ENCODE data around the gene PI4KB. TPM values are rescaled to one million over a fixed set of nuclear protein-coding genes. Genes with fewer than 3 reads are reported as not detected.

Gene PI4KB
- total RNA-seq, 1 donor from 2014 or later, result 65.0 TPM

DNA sequence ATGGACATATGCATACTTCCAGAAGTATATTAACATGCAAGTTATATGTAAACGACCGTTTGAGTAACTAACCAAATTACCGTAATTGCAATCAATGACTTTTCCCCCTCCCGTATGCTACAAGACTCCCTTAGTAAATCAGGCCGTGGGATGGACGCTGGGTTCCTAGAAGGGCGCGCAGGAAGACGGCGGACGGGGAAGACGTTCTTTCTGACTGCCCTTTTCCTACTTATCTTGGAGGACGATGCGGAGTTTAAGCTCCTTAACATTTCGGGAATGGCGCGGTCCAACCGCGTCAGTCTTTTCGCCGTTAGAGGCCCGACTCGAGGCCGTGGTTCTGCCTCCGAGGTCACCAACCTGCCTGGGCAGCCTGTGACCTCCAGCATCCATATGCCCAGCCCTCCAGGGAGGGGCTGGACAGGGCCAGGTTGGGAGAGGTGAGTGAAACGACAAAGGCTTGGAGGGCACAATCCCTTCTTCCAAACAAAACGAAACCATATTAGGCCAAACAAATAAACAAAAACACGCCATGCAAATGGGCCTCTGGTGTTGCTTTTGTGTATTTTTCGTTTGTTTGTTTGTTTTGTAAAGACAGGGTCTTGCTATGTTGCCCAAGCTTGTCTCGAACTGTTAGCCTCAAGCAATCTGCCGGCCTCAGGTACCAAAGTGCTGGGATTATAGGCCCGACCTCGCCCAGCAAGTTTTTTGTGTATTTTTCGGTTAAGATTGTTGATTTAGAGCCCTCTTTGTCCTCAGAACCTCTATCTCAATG lies 873 bp upstream of the PI4KB start:
- Histone ChIP-seq H3K36me3 (peaks cover 28% of the 10 kb centered on the region), H3K27ac (peak overlapping the region; percentile 97), H3K9me3 (no peaks in the 10 kb centered on the region), H3K4me1 (peaks cover 37% of the 10 kb centered on the region), H3K27me3 (no peaks in the 10 kb centered on the region), H3K4me3 (peak overlapping the region; percentile 93)
- intact Hi-C loops (cut with DNase I), result no loop called here
- TF ChIP-seq, protein P1, sequence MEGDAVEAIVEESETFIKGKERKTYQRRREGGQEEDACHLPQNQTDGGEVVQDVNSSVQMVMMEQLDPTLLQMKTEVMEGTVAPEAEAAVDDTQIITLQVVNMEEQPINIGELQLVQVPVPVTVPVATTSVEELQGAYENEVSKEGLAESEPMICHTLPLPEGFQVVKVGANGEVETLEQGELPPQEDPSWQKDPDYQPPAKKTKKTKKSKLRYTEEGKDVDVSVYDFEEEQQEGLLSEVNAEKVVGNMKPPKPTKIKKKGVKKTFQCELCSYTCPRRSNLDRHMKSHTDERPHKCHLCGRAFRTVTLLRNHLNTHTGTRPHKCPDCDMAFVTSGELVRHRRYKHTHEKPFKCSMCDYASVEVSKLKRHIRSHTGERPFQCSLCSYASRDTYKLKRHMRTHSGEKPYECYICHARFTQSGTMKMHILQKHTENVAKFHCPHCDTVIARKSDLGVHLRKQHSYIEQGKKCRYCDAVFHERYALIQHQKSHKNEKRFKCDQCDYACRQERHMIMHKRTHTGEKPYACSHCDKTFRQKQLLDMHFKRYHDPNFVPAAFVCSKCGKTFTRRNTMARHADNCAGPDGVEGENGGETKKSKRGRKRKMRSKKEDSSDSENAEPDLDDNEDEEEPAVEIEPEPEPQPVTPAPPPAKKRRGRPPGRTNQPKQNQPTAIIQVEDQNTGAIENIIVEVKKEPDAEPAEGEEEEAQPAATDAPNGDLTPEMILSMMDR (IDR thresholded peaks at IDR 0.05), result no peak
- ATAC-seq (peak; percentile 3), DNase-seq (peak; percentile 69)

DNA sequence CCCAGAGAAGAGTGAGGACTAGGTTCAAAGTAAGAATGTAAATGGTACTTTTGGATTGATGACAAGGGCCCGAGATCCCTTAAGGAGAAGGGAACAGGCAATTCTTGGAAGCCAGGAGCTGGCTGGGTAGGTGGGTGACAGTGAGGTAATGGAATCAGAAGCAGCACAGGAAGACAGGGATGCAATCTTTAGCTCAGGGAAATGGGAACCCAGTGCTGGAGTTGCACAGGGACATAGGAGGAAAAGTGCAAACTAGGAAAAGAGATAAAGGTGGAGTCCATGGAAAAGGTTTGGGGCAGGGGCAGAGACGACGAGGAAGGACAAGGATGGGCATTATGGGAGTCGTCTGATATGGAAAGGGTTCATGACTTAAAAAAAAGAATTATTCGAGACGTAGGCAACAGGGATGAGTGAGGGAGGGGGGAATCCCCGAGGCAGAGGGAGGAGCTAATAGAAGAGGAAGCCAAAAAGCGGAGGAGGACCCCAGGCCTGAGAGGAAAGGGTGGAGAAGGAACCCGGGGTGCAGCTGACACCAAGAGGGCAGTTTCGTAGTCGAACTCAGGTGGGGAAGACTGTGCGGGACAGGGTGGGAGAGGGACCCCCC lies 495 bp downstream of the PI4KB start:
- TF ChIP-seq, protein P1 (IDR thresholded peaks at IDR 0.05), result no peak
- H3K27ac ChIP-seq, result peak overlapping the region; percentile 97
- no peaks in the 10 kb centered on the region for H3K27me3 ChIP-seq
- DNase-seq, result peak; percentile 75
- peak; percentile 83 for ATAC-seq
- peaks cover 37% of the 10 kb centered on the region for H3K4me1 ChIP-seq
- peak overlapping the region; percentile 93 for H3K4me3 ChIP-seq
- H3K36me3 ChIP-seq, result peaks cover 38% of the 10 kb centered on the region
- intact Hi-C loops (cut with DNase I), result no loop called here
- H3K9me3 ChIP-seq, result no peaks in the 10 kb centered on the region

DNA sequence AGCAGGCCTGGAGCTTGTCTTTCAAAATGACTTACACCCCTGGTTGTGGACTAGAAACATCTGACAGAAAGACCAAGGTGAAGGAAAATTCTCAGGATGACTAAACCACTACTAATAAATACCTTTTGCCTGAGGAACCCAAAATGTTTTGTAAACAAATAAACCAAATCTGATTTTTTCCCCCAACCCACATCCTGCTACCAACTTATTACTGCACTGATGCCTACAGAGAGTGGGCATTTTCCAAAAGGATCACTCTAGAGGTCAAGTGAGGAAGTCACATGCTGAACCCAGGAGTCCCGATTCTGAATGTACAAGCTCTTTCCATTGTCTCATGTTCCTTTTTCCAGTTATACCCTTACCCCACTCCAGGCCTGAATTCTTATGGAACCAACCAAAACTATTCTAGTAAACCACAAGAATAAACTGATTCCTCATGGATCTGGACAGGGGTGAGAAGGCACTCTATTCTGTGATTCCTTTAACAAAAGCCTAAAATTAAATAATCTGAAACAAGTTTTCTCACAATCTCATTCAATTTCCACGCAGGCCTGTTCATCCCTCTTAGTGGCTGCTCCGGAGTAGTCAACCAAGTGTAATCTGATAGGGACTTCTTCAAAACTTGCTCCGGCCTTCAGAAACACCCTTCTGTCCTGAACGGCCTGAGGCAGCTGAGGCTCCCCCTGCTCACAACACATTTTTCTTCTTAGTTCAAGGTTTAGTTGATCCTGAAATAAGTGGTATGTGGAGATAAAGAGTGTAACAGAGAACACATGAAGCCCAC lies 1.4 kb downstream of the PI4KB start:
- Histone ChIP-seq H3K4me3 (peak overlapping the region; percentile 93), H3K9me3 (no peaks in the 10 kb centered on the region), H3K4me1 (peaks cover 37% of the 10 kb centered on the region), H3K27ac (peak overlapping the region; percentile 97), H3K27me3 (no peaks in the 10 kb centered on the region), H3K36me3 (peaks cover 44% of the 10 kb centered on the region)
- ATAC-seq (no peak), DNase-seq (no peak)
- TF ChIP-seq, protein P1 (IDR thresholded peaks at IDR 0.05), result no peak
- intact Hi-C loops (cut with DNase I), result no loop called here

DNA sequence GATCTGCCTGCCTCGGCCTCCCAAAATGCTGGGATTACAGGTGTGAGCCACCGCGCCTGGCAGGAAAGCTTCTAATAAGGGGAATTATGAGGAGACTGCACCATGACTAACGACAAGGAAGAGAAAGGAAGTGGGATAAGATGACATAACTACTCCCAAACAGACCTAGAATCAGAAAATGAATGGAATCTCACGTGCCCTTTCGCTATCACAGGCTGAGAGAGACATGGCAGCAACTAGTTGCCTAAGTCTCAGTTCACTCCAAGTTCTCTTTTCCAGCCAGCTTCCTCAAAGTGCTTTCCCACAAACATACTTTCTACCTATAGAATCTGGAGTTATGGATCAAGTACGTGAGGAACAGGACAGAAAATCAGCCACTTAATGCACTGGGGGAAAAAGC lies 2.0 kb downstream of the PI4KB start:
- ATAC-seq, result no peak
- H3K9me3 ChIP-seq, result no peaks in the 10 kb centered on the region
- no peak overlapping the region for H3K27ac ChIP-seq

DNA sequence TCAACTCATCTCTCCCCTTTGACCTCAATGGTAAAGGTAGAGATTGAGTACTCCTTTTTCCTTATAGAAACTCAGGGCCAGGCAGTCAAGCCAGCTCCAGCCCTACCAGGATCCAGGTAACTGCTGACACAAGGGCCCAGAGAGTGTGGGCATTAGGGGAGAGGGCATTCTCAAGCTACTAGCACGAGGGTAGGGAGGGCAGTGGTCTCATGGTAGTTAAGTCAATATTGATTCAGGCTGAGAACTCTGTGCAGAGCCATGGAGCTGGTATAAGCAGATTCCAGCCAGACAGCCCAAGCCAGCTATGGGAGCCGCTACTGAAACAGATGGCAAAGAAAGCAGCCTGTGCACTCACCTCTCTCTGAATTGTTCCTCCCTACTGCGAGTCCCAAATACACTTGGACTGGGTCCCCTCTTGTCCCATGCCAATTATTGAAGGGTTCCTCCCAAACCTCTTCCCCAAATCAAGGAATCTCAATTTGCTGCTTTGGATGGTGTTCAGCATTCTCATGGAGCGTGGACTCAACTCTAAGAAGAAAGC lies 2.8 kb downstream of the PI4KB start:
- peak; percentile 3 for ATAC-seq
- peaks cover 58% of the 10 kb centered on the region for H3K36me3 ChIP-seq

More for the DNA sequence above, 2.0 kb downstream of the PI4KB start:
- Histone ChIP-seq H3K4me3 (no peak overlapping the region), H3K27me3 (no peaks in the 10 kb centered on the region), H3K4me1 (peaks cover 37% of the 10 kb centered on the region), H3K36me3 (peaks cover 50% of the 10 kb centered on the region)
- intact Hi-C loops (cut with DNase I), result no loop called here
- DNase-seq, result no peak
- TF ChIP-seq, protein P1 (IDR thresholded peaks at IDR 0.05), result no peak

More for the DNA sequence above, 2.8 kb downstream of the PI4KB start:
- H3K27ac ChIP-seq, result no peak overlapping the region
- H3K27me3 ChIP-seq, result no peaks in the 10 kb centered on the region
- intact Hi-C loops (cut with DNase I), result no loop called here
- TF ChIP-seq, protein P1 (IDR thresholded peaks at IDR 0.05), result no peak
- no peak overlapping the region for H3K4me3 ChIP-seq
- DNase-seq, result no peak
- no peaks in the 10 kb centered on the region for H3K9me3 ChIP-seq
- peaks cover 37% of the 10 kb centered on the region for H3K4me1 ChIP-seq
